Left colon (tissue), 2 donors: ENCODE results near the gene SAP30L. TPM values are rescaled to one million over a fixed set of nuclear protein-coding genes. Genes with fewer than 3 reads are reported as not detected.
A peak's percentile ranks its signal among the peaks of the same experiment; 100 is the strongest.

Experiments
- ATAC-seq: fragments of 200-7000 bp; cut with Tn5 transposase; one replicate; pipeline ENCODE4 v1.9.1; 2020; ENCODE audit warnings: mild to moderate bottlenecking, moderate library complexity
- DNase-seq, 2 donors: peaks; one replicate each; pipeline ENCODE4 v3.0.0-alpha.2; 2020
- intact Hi-C, 2 donors: fragments of 100-400 bp; cut with DNase I in 1 of 2; cut with micrococcal nuclease in 1 of 2; formaldehyde crosslinking; loops; one replicate each; pipeline versions ENCODE4 v1.11.2 to v1.14.0; 2022; cut with DNase I, micrococcal nuclease
- total RNA-seq, 2 donors: library from RNA; stranded (reverse); fragmentation: NEBNext Ultra II Directional; extraction: Animal tissue kit (Norgen Biotek cat#: 25700); gene quantifications; one replicate each; pipeline ENCODE4 v1.2.1, GENCODE V29; 2021
- donor health status: DM: no; HTN: no; CAD: no.
- donor health status: DM: yes; HTN: yes; CAD: no.

Gene SAP30L
- total RNA-seq, 2 donors from 2014 or later = 42.6 to 48.9 TPM

DNA sequence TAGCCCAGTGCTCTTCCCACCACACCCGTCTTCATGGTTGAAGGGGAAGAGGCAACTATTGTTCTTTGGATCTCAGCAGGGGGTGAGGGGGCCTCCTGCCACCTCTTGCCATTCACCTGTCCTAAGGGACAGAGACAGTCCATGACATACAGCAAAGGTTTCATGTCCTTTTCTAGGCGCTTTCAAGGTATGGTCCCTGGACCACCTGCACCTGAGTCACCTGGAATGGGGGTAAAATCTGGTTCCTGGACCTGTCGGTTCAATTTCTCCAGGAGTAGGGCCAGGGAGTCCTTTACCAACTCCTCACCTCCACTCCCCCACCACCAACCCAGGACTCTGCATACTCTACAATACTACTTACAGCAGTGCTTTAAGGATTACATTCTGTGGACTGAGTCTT is 33.5 kb upstream of the SAP30L start:
- intact Hi-C loops = no loop called here
- DNase-seq (no peak), ATAC-seq (no peak)

DNA sequence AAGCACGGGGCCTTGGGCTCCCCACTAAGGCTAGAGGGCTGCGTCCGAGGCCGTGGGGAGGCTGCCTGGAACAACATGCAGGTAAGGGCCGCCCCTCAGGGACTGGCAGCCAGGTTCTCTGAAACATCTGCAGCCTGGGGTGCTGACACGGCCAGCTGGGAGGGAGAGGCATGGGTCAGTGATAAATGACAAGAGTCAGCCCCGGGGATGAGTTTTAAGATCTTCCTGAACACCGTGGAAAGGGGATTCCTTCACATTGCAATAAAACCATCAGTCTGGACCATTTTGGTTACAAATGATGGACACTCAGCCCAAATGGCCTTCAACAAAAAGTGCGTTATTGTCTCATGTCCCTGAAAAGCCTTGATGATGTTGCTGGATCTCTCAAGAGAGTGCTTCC is 32.9 kb upstream of the SAP30L start:
- no peak for ATAC-seq
- intact Hi-C loops = no loop called here
- DNase-seq = no peak

DNA sequence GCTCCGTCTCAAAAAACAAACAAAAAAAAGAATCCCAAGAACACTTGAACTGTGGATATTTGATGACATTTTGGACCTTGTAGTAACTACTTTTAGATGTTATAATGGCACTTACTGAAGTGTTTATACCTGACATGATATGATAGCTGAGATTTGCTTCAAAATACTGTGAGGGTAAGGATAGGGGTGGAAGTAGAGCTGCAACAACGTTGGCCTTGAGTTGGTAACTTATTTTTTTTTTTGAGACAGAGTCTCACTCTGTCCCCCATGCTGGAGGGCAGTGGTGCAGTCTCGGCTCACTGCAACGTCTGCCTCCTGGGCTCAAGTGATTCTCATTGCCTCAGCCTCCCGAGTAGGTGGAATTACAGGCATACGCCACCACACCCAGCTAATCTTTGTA is 30.7 kb upstream of the SAP30L start:
- ATAC-seq (no peak), DNase-seq (no peak)
- intact Hi-C loops = no loop called here

DNA sequence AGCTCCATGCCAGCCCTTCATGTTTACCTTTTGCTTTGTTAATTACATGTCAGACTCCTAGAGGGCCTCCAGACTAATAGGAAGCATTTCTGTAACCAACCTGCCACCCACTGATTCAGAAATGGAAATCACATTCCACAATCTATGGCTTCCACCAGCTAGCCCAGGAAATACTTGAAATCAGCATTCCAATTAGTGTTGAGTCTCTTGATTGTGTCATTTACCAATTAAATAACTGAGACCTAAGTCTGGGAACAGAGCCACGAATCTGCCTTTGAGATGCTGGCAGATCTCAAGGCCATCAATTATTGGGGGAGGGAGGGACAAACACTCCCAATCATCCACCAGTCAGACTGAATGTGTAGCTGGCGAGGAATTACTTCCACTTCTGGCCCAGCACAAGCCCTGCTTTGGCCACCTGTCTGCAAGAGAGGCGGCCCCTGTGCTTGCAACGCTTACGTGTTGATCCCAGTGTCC is 27.4 kb upstream of the SAP30L start:
- ATAC-seq (no peak), DNase-seq (no peak)
- intact Hi-C loops = no loop called here

DNA sequence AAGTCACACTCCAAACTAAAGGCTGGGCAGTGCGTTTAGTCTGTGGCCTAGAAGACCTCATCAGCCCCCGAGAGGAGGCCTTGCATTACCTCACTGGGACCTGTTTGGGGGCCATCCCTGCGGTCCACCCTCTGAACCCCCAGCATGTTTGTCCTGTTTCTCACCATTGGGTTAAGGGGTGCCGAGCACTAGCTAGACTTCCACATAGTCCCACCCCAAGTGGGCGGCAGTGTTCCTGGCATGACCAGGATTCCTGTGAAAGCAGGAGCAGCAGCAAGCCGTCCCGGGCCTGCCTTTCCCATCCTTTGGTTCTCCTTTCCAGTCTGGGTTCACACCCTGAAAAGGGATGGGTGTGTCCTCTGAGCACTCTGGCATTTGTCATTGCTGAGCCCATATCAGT is 26.6 kb upstream of the SAP30L start:
- no peak for DNase-seq
- intact Hi-C loops = no loop called here
- no peak for ATAC-seq

DNA sequence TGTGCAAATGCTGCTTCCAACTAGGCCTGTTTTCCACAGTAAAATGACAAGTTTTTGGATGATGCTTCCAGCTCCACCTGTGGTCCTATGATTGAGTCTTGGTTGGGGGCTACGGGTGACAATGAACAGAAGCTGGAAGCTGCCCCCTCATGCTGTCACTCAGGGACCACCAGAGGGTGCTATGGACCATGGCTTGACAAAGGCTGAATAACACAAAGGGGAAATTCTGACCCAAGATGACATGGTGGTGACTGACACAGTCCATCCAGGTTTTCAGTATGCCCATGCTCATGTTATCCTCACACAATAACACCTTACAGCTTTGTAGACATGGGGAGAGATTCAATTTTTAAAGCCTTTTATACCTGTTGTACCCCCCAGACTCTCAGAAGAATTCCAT is 23.9 kb upstream of the SAP30L start:
- intact Hi-C loops = no loop called here
- ATAC-seq = no peak

DNA sequence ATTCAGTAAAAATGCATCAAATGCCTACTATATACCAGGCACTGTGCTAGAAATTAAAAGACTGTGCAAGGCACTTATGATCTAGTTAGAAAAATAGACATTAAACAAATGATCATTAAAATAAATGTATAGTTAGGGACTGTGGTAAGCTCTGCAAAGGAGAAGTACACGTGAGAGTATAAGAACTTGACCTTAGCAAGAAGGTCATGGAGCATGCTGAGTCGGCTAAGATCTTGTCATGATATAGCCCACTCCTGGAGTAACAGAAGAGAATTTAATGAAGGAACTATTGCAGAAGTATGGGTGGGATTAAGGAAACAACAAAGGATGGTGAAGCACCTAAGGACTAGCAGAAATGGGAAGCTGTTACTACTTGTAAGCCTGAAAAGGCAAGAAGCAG is 23.5 kb upstream of the SAP30L start:
- DNase-seq (no peak), ATAC-seq (no peak)
- intact Hi-C loops = no loop called here

More for the DNA sequence above, 23.9 kb upstream of the SAP30L start:
- DNase-seq = no peak

DNA sequence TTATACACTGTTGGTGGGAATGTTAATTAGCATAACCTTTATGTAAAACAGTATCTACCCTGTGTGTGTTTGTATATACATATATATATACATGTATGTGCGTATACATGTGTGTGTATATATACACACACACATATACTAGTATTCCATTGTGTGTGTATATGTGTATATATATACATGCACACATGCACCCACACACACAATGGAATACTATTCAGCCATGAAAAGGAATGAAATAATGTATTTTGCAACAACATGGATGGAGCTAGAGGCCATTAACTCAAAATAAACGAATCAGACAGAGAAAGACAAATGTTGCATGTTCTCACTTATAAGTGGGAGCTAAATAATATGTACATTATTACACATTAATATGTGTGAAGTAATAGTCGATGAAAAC is 17.6 kb upstream of the SAP30L start:
- ATAC-seq = no peak
- intact Hi-C loops = no loop called here

DNA sequence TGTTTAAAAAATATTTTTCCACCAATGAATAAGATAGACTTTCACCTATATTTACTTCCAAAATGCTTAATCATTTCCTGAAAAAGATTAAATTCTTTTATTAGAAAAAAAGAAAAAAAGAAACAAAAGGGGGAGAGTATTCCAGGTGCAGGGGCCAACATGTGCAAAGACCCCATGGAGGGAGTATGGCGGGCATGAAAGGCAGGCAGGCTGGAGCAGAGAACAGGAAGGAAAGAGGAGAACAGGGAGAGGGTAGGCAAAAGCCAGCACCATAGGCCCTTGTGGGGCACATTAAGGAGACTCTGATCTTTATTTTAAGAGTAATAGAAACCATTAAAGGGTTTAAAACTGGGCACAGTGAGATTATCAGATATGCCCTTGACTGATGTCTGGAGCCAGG is 16.5 kb upstream of the SAP30L start:
- intact Hi-C loops = no loop called here
- ATAC-seq = no peak

More for the DNA sequence above, 17.6 kb upstream of the SAP30L start:
- DNase-seq = no peak

DNA sequence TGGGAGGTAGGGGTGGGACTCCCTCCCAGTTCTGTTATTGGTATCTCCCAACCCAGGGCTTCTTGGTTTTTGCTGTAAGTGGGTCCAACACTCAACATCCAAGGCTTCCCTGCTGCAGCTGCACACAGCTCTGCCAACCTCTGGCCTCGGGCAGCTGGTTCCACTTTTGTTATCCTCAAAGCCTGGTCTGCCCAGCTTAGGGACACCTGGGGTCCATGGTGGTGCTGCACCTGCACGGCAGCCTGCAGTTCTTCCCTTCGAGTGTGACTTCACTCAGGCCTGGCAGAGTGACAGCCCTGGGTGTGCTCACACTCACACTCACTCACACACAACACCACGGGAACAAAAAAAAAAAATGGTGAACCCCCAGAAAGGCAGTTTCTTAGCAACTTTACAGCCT is 15.3 kb upstream of the SAP30L start:
- intact Hi-C loops = no loop called here
- no peak for ATAC-seq
- DNase-seq = no peak

More for the DNA sequence above, 16.5 kb upstream of the SAP30L start:
- DNase-seq = no peak

DNA sequence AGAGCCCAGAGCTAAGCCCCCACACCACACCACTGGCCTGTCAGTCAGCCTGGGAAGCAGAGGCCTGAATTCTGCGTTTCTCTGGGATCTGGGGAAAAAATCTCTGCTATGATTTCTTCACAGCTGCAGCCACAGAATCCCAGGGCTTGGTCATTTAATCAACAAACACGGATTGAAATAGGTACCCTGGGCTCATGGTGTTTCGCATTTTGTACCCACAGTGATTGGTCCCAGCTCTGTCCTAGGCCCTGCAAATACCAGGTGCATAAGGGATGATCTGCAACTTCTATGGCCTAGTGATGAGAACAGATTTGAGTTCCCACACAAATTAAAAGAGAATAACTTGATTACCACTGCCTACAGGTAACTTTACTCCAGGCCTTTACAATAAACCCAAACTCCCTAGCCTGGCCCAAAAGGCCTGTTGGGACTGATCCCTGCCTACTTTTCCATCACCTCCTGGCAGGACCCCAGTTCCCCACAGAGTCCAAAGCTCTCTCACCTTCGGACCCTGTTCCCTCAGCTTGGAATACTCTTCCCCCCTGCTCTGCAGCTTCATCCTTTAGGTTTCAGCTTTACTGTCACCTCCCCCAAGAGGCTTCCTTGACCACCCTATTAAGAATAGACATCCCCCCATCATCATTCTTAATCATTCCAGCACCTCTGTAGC is 14.7 kb upstream of the SAP30L start:
- no peak for DNase-seq
- intact Hi-C loops = no loop called here
- ATAC-seq = no peak

DNA sequence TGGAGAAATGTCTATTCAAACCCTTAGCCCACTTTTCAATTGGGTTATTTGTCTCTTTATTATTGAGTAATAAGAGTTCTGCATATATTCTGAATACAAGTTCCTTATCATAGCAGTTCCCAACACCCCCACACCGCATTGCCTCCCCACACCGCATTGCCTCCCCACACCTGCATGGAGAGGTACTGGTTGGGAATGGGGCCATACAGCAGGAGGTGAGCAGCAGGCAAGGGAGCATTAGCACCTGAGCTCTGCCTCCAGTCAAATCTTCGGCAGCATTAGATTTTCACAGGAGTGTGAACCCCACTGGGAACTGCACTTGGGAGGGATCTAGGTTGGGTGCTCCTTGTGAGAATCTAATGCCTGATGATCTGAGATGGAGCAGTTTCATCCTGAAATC is 10.6 kb upstream of the SAP30L start:
- ATAC-seq (no peak), DNase-seq (no peak)
- intact Hi-C loops = no loop called here

DNA sequence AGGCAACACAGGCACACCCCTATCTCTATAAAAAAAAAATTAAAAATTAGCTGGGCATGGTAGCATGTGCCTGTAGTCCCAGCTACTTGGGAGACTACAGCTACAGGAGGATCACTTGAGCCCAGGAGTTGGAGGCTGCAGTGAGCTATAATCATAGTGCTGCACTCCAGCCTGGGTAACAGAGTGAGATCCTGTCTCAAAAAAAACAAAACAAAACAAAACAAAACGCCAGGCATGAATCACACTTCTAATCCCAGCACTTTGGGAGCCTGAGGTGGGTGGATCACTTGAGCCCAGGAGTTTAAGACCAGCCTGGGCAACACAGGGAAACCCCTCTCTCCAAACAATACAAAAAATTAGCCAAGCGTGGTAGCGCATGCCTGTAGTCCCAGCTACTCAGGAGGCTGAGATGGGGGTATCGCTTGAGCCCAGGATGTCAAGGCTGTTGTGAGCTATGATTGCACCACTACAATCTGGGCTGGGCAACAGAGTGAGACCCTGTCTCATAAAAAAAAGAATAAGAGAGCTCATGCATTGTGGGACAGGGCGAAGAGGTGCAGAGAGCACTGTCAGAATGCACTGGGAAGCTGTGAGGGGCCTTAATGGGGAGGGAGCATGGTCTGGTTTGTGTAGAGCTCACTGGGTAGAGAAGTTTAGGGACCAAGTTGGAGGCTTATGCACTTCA is 8.4 kb upstream of the SAP30L start:
- intact Hi-C loops = no loop called here
- DNase-seq = no peak
- ATAC-seq = no peak

DNA sequence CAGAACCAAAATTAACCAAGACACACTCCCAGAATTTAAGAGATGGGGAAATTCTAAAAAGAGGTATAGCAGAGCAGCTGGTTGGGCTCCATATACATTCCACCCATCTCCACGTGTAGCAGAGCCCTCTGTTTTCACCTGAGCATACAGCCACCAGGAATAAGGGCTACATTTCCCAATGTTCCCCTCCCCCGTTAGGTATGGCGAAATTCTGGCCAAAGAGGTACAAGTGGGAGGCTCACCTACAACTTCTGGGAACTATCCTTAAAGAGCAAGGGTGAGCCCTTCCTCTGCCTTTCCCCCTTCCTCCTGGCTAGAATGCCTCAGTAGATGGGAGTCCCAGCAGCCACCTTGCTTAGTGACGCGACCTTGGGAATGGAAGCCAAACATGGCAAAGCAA is 5.3 kb upstream of the SAP30L start:
- intact Hi-C loops = no loop called here
- ATAC-seq (no peak), DNase-seq (no peak)

DNA sequence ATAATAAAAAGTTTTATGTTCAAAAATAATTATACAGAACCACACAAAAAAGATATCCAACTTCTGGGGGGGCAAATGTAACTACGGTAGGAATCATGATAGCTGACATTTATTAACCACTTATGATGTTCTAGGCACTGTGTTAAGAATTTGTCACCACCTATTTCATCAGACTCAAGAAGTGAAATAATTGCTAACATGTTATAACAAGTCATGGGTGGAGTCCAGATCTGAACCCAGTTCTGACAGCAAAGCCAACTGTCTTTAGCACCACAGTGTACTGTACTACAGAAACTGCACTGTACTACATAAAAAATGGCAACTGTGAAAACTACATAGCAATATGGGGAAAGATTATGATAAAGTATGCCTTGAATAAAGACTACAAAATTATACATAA is 3.0 kb upstream of the SAP30L start:
- intact Hi-C loops = no loop called here
- no peak for DNase-seq
- no peak for ATAC-seq

DNA sequence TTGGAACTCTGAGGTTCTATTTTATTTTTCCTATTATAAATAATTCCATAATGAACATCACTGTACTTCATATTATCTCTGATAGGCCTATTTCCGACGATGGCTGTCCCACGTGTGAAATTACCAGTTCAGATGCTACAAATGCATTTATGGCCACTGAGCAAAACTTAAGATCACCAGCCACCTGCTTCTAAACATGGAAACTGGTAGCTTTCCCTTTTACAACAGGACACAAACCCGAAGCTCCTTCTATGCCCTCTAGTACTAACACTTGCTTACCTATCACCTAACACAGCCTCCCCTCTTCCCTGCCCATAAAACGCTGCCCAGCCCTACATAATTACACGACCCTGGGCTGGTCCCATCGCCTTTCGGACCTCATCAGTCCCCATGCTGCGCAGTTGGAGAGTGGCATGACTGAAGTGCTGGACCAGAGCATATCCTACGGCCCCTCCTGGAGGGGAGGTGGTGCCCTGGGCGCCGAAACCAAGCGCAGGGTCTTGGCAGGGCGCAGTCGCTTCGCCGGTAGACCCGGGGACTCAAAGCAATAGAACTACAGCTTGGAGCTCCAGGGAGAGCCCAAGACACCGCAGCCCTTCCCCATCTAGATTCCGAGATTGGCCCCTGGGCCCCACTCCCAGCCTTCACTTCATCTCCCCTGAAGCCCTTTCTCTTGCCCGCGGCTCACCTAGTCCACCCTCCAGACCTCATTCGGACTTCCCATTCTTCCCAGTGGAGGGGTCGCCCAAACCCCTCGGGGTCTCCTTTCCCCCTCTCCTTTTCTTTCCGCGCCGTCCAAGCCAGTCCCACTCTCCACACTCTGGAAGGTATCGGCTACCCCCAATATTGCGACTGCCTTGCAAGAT is 1.0 kb upstream of the SAP30L start:
- DNase-seq (peak; percentile 34 to 35), ATAC-seq (peak; percentile 24)
- intact Hi-C loops = no loop called here

DNA sequence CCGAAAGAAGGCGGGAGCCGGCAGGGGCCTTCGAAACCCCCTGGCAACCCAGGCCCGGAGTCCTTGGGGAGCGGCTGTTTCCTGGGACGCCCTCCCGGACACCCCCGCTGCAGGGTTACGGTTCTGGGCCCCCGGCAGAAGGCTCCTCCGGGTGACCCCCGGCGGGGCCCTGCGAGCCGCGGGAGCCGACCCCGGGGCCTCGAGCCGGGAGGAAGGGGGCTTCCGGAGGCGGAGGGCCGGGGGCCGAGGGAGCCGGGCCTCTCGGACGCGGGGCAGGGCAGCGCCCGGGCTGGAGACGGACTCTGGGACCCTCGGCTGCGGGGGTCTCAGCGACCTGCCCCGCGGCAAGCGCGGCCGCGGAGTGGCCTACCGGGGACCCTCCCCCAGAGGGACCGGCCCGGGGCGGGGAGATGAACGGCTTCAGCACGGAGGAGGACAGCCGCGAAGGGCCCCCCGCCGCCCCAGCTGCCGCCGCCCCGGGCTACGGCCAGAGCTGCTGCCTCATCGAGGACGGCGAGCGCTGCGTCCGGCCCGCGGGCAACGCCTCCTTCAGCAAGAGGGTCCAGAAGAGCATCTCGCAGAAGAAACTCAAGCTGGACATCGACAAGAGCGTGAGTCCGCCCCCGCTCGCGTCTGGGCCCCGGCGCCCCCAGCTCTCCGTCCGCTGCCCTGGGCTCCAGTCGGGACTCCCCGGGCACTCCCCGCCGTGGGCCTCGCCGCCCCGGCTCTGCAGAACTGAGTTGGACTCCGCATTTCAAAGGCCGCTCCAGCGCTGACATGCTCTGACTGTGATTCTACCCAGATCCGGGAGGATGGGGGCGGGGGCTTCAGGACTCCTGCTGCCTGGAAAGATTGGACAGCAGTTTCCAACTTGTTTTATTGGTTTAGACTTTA is 645 bp downstream of the SAP30L start:
- DNase-seq (peak; percentile 58 to 72), ATAC-seq (peak; percentile 29)
- intact Hi-C loops = no loop called here

DNA sequence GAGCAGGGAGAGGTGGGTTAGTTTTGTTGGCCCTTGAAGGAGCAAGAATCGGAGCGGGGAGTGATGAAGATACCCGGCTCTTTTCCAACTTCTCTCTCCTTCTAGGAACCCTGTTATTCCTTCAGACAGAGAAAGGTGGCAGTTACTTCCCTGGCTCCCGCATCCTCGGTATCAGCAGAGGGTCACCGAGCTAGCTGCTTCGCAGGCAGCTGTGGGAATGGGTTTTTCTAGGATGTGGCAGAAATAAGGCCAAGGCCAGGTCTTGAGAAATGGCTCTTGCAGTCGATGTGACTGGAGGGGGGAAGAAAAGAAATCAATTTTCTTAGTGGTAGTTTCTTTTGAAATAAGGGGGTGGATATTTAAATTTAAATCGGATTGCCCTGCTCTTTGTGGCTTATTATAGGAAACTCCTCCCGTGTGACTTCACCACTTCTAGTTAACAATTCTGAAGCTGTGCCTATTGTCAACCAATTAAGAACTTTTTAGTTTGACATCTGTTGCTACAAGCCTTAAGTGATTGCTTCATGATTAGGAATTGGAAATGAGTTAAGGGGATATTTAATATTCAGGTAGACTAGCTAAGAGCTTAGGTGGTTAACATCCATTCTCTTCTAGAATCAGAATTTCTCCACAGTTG is 1.4 kb downstream of the SAP30L start:
- DNase-seq = no peak
- intact Hi-C loops = no loop called here
- ATAC-seq = no peak
